Calu3 (cell line): Measurements from ENCODE around the gene PDE9A. TPM values are rescaled to one million over a fixed set of nuclear protein-coding genes. Genes with fewer than 3 reads are reported as not detected.

ENCODE experiments used
- BruUV-seq: library from RNA; stranded (reverse); fragments of 400-500 nt; replicated peaks from 2 replicates; lab custom pipeline; 2021; lab: Mats Ljungman, UMichigan
- CTCF ChIA-PET: fragments of 300-600 bp; sonication (Branson Sonifier 250); formaldehyde crosslinking; loops from one replicate; lab custom pipeline; 2022; ENCODE audit warnings: antibody characterized with exemption; lab: Charles Lee
- DNase-seq: peaks from one replicate; pipeline ENCODE4 v3.0.0; 2022
- H3K27ac Mint-ChIP-seq: one replicate; pipeline ENCODE4 v1.8.0; 2022; ENCODE audit warnings: mixed read lengths; ENCODE audit not compliant: unreplicated experiment
- H3K27me3 Mint-ChIP-seq: one replicate; pipeline ENCODE4 v1.8.0; 2022; ENCODE audit warnings: mixed read lengths; ENCODE audit not compliant: unreplicated experiment
- H3K36me3 Mint-ChIP-seq: one replicate; pipeline ENCODE4 v1.8.0; 2022; ENCODE audit warnings: mild to moderate bottlenecking, moderate library complexity, mixed read lengths; ENCODE audit not compliant: insufficient read depth, unreplicated experiment
- H3K4me1 Mint-ChIP-seq: one replicate; pipeline ENCODE4 v1.8.0; 2022; ENCODE audit warnings: mild to moderate bottlenecking, low read depth, mixed read lengths; ENCODE audit not compliant: unreplicated experiment
- H3K4me3 Mint-ChIP-seq: one replicate; pipeline ENCODE4 v1.8.0; 2022; ENCODE audit warnings: mild to moderate bottlenecking, low read depth, moderate library complexity, mixed read lengths; ENCODE audit not compliant: unreplicated experiment
- H3K9me3 Mint-ChIP-seq: one replicate; pipeline ENCODE4 v1.8.0; 2022; ENCODE audit warnings: low read depth, mixed read lengths; ENCODE audit not compliant: unreplicated experiment
- intact Hi-C: fragments of 100-400 bp; cut with micrococcal nuclease; formaldehyde crosslinking; loops from one replicate; pipeline ENCODE4 v1.10.0; 2022; ENCODE audit not compliant: unreplicated experiment
- total RNA-seq: library from RNA; stranded (reverse); gene quantifications from 2 replicates; pipeline ENCODE4 v1.2.3, GENCODE V29; 2022
- TF ChIP-seq, protein P1 (sequence below): fragments of 200-600 bp; IDR thresholded peaks from one replicate; pipeline ENCODE4 v1.8.0; 2022; ENCODE audit warnings: antibody characterized with exemption; ENCODE audit not compliant: unreplicated experiment

Gene PDE9A
- total RNA-seq, 1 experiment from 2014 or later: 10.9 TPM

DNA sequence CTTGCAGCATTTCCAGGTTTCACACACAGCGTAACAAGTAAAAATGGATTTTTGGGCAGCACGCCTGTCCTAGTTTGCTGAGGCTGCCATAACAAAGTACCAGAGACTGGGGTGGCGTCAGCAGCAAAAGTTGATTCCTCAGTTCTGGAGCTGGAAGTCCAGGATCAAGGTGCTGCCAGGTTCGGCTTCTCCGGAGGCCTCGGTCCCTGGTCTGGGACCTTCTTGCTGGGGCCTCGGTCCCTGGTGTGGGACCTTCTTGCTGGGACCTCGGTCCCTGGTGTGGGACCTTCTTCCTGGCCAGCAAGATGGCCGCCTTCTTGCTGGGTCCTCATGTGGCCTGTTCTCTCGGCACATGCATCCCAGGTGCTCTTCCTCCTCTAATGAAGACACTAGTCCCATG lies 104.0 kb downstream of the PDE9A start:
- intact Hi-C loops: no loop called here
- DNase-seq: no peak
- TF ChIP-seq, protein P1, sequence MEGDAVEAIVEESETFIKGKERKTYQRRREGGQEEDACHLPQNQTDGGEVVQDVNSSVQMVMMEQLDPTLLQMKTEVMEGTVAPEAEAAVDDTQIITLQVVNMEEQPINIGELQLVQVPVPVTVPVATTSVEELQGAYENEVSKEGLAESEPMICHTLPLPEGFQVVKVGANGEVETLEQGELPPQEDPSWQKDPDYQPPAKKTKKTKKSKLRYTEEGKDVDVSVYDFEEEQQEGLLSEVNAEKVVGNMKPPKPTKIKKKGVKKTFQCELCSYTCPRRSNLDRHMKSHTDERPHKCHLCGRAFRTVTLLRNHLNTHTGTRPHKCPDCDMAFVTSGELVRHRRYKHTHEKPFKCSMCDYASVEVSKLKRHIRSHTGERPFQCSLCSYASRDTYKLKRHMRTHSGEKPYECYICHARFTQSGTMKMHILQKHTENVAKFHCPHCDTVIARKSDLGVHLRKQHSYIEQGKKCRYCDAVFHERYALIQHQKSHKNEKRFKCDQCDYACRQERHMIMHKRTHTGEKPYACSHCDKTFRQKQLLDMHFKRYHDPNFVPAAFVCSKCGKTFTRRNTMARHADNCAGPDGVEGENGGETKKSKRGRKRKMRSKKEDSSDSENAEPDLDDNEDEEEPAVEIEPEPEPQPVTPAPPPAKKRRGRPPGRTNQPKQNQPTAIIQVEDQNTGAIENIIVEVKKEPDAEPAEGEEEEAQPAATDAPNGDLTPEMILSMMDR: no peak
- no peaks in the 10 kb centered on the region for H3K27me3 Mint-ChIP-seq
- no peak overlapping the region for H3K4me3 Mint-ChIP-seq
- no peaks in the 10 kb centered on the region for H3K4me1 Mint-ChIP-seq
- no peaks in the 10 kb centered on the region for H3K9me3 Mint-ChIP-seq
- no TSS peak for BruUV-seq
- CTCF ChIA-PET: no interaction called here
- H3K27ac Mint-ChIP-seq: no peak overlapping the region
- peaks cover 6% of the 10 kb centered on the region for H3K36me3 Mint-ChIP-seq

DNA sequence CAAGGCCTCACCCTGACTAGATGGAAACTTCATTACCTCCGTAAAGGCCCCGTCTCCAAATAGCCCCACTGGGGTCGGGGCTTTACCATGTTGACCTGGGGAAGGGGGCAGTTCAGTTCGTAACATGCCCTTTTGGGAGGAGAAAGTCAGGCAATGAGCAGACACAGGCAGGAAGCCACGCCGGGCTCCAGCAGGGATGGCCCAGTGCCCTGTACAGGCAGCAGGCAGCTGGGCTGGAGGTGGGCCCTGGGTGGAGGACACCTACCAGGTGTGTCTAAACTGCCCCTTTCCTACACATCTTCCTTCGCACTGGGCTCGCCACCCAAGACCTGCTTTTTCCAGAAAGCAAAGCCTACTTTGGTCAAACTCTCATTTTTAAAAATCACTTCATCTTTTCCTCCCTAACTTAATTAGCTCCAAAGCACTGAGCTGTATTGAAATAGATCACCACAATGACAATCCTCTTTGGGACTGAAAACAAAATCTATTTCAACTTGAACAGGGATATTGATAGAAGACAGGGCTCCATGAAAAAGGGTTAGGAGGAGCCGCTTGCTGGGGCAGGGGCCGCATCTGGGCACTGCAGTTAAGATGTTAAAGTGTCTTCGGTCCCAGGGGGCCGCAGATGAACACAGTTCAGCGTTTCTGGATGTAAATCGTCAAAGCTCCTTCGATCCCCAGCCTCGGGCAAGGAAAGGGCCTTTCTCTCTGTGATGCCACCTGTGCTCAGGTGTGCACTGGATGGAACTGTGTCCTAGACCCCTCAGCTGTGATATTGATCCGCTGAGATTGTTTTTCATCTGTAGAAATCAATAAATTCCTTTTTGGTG lies 104.6 kb downstream of the PDE9A start:
- TF ChIP-seq, protein P1: no peak
- BruUV-seq: no TSS peak
- intact Hi-C loops: no loop called here
- Mint-ChIP-seq H3K27ac (no peak overlapping the region), H3K4me1 (no peaks in the 10 kb centered on the region), H3K9me3 (no peaks in the 10 kb centered on the region), H3K27me3 (no peaks in the 10 kb centered on the region), H3K36me3 (peaks cover 6% of the 10 kb centered on the region), H3K4me3 (no peak overlapping the region)
- DNase-seq: no peak
- CTCF ChIA-PET: no interaction called here

DNA sequence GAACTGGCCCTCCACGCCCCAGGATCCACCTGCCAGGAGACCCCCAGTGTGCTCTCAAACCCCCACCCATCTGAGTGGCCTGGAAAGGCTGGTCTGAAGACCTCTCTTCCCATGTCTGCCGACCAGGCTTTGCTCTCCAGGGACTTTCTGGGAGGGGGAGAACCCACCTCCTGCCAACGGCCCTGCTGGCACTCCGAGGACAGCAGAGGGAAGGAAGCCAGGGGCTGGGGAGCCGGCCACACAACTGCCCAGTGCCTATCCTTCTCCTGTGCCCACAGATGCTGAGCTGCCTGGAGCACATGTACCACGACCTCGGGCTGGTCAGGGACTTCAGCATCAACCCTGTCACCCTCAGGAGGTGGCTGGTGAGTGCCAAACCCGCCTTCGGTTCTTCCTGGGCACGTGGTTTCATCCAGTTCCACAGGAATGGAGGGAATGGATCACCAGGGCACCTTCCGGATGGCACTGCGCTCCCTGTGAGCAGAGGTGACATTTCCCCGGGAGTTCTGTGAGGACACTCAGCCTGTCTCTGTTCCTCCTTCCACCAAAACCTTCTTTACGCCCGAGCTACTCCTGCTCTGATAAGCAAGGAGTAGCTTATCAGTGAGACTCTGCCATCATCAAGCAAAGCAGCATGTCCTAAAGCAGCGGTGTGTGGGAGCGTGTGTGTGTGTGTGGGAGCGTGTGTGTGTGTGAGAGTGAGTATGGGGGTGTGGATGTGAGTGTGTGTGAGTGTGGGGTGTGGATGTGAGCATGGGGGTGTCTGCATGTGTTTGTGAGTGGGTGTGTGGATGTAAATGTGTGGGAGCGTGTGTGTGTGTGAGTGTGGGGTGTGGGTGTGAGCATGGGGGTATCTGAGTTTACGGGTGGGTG lies 105.5 kb downstream of the PDE9A start:
- Mint-ChIP-seq H3K27ac (no peak overlapping the region), H3K27me3 (no peaks in the 10 kb centered on the region), H3K36me3 (peaks cover 6% of the 10 kb centered on the region), H3K4me1 (no peaks in the 10 kb centered on the region), H3K4me3 (no peak overlapping the region), H3K9me3 (no peaks in the 10 kb centered on the region)
- intact Hi-C loops: no loop called here
- CTCF ChIA-PET: no interaction called here
- TF ChIP-seq, protein P1: no peak
- no TSS peak for BruUV-seq
- no peak for DNase-seq

DNA sequence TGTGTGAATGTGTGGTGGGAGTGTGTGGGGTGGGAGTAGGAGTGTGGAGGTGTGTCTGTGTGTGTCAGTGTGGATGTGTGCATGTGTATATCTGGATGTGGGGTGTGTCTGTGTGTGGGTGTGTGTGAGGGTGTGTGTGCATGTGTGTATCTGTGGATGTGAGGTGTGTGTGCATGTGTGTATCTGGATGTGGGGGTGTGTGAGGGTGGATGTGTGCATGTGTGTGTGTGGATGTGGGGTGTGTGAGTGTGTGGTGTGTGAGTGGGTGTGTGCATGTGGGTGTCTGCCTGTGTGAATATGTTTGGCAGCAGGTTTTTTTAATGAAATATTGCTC lies 106.1 kb downstream of the PDE9A start:
- no peaks in the 10 kb centered on the region for H3K27me3 Mint-ChIP-seq
- no peak for DNase-seq
- no peak overlapping the region for H3K27ac Mint-ChIP-seq
- H3K9me3 Mint-ChIP-seq: no peaks in the 10 kb centered on the region
- CTCF ChIA-PET: no interaction called here
- no peaks in the 10 kb centered on the region for H3K4me1 Mint-ChIP-seq
- H3K4me3 Mint-ChIP-seq: no peak overlapping the region
- no TSS peak for BruUV-seq
- intact Hi-C loops: no loop called here
- TF ChIP-seq, protein P1: no peak
- peaks cover 6% of the 10 kb centered on the region for H3K36me3 Mint-ChIP-seq
